Measurements from ENCODE around the gene PPIB.

Gene PPIB

DNA sequence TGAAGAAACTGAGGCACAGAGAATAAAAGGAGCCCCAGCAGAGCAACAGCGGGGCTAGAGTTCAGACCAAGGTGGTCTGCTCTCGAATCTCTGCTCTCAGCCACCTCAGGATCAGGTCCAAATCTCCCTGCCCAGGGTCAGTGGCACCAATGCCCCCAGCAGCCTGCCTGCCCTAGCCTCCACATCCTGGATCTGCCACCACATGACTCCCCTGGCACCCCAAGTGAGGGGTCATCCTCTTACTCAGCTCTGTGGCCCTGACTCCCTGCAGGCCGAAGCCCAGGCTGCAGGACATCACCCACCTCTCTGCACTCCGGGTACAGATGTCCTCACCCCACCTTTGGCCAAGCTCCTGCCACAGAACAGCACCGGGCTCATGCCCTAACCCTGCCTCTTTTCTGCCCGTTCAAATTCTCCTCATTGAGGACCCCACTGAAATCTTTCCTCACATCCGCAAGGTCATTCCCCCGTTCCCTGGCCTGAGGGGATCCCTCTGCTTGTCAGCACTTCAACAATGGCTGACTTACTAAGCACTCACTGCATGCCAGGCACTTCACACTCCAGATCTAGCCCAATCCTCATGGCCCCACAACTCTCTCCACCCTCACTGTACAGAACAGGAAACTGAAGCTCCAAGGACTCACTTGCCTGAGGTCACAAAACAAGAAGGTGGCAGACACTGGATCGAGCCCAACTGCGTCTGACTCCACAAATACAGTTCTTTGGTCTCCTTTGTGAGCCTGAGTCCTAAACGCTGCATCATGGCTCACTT lies 4.3 kb downstream of the PPIB start:
- in situ Hi-C loops (cut with MboI; ENCODE audit: low sequenced_read_pairs), result no loop called here

DNA sequence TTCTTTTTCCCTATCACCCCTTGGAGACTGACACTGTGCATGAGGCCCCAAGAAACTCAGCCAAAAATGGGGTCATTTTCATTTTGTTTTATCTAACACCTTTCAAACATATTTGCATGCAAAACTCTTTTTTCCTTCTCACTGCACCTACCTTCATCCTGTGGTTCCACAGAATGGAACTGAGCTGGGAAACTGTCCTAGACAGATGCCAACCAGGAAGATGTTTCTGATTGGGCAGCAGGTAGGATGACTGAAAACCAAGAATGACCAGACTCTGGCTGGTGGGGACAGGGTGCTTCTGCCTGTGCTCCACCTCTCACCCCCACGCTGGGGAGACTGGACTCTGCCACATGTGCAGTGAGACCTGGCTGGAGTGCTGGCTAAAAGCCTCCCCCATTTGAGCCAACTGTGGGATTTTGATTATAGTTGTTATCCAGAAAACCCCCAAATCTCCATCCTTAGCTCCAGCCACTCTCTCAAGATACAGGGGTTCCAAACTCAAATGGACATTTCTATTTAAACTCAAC lies 5.2 kb downstream of the PPIB start:
- in situ Hi-C loops (cut with MboI; ENCODE audit: low sequenced_read_pairs), result no loop called here

DNA sequence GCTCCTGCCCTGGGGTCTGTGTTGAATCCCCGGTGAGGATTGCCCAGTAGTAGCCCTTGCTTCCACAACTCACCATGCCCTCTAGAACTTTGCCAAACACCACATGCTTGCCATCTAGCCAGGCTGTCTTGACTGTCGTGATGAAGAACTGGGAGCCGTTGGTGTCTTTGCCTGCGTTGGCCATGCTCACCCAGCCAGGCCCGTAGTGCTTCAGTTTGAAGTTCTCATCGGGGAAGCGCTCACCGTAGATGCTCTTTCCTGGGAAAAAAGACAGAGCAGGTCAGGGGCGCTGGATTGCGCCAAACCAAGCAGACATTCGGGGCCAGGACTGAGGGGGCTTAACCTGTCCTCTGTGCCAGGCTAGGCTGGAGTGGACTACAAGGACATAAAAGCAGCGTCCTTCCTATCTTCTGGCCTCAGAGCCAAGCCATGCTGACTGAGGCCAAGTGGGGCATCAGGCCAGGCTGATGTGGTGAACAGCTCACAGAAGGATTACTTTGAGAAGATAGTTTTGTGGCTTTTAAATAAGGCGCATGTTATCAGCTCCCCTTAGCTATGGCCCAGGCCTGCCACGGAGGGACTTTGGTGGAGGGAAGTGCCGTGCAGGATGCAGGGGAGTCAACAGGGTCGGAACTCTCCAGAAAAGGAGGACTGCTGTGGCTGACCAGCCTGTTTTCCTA lies 6.0 kb downstream of the PPIB start:
- in situ Hi-C loops (cut with MboI; ENCODE audit: low sequenced_read_pairs), result no loop called here

DNA sequence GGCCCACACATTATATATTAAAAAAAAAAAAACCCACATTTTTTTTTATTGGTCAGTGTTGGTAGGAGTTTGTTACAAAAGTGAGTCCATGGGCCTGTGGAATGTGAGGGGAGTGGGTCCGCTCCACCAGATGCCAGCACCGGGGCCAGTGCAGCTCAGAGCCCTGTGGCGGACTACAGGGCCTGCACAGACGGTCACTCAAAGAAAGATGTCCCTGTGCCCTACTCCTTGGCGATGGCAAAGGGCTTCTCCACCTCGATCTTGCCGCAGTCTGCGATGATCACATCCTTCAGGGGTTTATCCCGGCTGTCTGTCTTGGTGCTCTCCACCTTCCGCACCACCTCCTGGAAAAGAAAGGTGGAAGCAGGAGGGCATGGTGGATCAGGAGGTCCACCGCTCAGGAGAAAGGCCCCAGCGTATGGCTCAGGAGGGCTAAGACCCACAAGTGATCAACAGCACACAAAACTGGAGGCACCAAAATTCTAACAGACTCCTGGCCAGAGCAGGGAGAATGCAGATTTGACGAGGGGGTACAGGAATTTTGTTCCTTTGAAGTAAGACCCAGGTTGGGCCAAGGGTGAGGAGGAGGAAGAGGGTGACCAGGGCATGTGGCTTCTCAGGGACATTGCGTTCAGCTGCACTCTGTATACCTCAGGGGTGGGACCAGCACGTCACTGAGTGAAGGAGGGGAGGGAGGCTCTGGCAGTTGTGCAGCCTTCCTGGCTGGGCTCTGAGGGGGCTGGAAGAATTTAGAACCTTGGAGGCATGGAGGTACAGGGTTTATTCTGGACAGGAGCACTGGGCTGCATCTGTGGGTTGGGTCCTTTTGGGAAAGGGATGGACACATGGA lies 6.8 kb downstream of the PPIB start:
- in situ Hi-C loops (cut with MboI; ENCODE audit: low sequenced_read_pairs), result no loop called here

DNA sequence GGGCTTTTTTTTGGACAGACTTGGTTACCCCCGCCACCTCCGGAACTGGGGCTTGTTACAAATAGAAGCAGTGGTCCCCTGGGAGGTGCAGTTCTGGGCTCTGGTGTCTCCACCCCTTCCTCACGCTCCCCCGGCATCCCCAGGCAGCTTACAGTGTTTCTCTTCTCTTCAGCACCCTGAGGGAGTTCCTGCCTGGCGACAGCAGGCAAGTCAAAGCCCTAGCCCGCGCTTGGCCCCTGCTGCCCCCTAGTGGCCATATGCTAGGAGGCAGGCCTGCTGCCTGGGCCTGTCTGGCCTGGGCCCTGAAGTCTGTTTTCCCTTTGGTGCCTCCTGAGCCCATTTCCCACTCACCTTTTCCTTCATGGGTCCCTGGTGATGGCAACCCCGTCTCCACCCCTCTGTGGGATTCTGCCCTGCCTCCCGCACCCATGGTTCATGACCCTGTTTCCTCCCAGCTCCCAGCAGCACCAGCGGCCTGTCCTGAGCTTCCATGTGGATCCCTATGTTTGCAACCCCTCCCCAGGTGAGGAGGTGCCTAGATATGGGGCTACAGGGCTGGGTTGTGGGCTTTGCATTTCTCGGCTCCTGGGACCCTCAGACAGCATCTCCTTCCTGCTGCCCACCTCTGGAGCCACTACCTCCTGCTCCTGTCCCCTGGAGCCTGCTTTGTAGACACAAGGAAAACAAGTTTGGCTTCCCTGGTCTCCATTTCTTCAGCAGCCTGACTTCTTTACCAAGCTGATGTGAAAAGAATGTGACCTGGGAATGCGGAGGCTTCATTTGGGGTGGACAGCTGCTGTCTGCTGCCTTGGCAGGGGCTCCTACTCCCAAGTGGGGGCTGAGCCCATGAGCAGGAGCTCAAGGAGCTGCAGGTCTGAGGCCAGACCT lies 9.1 kb downstream of the PPIB start:
- in situ Hi-C loops (cut with MboI; ENCODE audit: low sequenced_read_pairs), result no loop called here

DNA sequence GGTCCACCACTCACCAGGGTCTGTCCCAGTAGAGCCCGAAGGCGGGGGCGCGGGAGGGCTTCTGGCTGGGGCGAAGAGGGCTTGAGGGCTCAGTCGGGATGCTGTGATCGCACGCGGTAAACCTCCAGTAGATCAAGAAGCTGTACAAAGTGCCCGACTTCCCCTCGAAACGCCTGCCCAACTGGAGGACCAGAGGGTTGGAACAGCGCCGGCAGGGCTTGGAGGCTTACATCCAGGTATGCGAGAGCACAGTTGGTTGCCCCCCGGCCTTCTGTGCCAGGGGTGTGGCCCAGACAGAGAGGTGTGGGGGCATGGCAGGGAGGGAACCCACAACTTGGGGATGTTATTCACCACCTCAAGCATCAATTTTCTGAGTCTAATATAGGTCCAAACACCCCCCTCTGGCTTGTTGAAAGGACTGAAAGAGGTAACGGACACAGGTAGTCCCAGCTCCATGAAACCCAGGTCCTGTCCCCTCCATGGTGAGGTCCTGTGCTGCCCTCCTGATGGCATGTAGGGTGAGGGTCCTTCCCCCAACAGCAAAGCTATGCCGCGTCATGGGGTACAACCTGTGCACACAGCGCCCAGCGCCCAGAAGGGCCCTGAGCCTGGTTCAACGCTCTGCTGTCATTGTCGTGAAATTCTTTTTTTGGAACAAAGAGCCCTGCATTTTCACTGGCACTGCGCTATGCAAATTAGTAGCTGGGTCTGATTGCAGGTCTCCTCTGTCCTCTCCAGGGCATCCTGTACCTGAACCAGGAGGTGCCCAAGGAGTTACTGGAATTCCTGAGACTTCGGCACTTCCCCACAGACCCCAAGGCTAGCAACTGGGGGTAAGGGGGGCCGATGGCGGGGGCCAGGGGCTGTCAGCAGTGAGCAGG lies 10.1 kb downstream of the PPIB start:
- in situ Hi-C loops (cut with MboI; ENCODE audit: low sequenced_read_pairs), result no loop called here

DNA sequence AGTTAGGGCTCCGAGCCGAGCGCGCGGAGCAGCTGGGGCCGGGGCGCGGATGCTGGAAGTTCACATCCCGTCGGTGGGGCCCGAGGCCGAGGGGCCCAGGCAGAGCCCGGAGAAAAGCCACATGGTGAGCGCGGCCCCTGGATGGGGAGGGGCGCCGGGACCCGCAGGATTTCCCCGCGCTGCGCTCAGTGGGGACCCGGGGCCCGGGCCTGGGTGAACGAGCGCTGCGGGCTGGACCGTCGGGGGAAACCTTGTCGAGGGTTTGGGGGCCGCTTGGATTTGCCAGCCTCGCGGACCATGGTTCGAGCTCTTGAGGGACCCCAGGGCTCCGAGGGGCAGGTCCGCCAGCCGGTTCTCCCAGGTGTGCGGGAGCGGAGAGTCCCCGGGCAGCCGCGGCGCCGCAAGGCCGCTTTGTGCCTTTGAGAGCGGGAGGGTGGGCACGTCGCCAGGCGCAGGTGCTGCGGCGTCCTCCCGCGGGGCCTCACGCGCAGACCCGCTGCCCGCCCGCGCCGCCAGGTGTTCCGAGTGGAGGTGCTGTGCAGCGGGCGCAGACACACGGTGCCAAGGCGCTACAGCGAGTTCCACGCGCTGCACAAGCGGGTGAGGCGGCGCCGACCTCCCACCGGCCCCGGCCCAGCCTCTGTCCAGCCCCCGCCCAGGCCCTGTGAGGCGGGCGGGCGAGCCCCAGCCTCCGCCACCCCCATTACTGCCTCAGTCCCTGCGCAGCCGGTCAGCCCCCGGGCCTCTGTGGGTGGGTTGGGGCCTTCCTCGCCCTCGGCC lies 10.9 kb downstream of the PPIB start, which contains the start of gene SNX22:
SNX22 (plus strand) TSS at position 5 of the 780 bp plus-strand sequence; CDS start at position 50, 45 bp downstream.
- in situ Hi-C loops (cut with MboI; ENCODE audit: low sequenced_read_pairs), result no loop called here

DNA sequence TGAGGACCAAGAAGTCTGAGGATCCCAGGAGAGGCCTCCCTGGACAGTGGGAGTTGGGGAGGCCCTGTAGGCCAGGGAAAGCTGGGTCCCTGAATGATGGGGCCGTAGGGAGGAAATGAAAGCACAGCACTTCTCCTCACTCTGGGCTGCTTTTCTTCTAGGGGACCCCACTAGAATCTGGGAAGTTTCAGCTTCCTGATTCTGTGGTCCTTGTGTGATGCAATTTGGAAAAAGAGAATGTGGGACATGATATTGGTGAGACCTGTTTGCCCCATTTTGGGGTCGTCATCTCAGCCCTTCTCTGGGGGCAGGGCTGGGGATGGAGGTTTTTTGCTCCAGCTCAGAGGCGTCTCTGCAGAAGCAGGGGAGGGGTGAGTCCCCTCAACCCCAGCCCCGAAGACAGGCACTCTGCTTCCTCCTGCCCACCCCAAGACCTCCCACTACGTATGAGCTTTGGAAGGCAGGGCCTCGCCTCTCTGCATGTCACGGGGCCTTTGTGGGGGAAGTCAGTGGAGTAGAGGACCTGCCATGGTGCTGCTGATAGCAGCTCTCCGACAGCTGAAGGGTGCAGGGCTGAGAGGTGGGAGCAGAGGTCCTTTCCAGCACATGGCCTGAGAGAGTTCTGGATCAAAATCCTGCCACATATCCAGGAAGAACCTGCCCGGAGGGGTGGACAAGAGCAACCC lies 12.8 kb downstream of the PPIB start:
- in situ Hi-C loops (cut with MboI; ENCODE audit: low sequenced_read_pairs), result no loop called here

DNA sequence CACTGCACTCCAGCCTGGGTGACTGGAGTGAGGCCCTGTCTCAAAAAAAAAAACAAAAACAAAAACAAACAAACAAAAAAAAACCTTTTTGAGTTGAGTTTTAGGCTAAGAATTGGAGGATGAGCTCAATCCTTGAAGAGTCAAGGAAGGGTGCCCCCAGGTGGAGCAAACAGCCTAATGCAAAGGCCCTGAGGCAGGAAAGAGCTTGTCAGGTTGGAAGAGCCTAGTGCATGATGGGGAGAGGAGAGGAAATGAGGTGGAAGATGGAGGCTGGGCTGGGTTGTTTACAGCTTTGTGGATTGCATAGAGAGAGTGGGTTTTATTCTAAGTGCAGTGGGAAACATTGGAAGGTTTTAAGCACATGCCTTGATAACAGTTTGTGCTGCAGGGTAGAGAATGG lies 13.4 kb downstream of the PPIB start:
- in situ Hi-C loops (cut with MboI; ENCODE audit: low sequenced_read_pairs), result no loop called here

DNA sequence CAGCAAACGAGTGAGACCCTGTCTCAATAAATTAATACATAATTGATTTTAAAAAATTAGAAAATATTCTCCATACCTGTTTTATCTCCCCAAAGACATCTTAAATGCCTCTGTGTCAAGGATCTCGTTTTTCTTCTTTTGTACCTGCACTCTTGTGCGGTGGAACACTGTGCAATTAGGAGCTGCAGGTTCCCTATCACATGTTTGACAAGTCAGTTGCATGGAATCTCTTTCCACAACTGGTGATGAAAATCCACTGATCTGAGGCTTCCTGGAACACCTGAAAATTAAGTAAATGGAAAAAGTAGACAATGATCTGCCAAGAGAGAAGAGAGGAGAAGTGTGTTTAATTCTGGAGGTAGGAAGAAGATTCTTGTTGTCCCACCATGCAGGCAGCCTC lies 14.2 kb downstream of the PPIB start:
- in situ Hi-C loops (cut with MboI; ENCODE audit: low sequenced_read_pairs), result no loop called here

DNA sequence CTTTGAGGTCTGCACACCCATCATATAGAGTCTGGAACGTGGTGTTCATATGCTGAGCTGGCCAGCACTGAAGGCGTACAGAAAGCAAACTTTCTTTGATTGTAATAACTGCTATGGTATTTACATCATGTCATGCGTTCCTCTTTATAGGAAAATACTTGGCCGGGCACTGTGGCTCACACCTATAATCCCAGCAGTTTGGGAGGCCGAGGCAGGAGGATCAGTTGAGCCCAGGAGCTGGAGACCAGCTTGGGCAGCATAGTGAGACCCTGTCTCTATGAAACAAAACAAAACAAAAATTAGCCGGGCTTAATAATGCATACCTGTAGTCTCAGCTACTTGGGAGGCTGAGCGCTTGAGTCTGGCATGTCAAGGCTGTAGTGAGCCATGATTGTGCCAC lies 14.7 kb downstream of the PPIB start:
- in situ Hi-C loops (cut with MboI; ENCODE audit: low sequenced_read_pairs), result no loop called here

DNA sequence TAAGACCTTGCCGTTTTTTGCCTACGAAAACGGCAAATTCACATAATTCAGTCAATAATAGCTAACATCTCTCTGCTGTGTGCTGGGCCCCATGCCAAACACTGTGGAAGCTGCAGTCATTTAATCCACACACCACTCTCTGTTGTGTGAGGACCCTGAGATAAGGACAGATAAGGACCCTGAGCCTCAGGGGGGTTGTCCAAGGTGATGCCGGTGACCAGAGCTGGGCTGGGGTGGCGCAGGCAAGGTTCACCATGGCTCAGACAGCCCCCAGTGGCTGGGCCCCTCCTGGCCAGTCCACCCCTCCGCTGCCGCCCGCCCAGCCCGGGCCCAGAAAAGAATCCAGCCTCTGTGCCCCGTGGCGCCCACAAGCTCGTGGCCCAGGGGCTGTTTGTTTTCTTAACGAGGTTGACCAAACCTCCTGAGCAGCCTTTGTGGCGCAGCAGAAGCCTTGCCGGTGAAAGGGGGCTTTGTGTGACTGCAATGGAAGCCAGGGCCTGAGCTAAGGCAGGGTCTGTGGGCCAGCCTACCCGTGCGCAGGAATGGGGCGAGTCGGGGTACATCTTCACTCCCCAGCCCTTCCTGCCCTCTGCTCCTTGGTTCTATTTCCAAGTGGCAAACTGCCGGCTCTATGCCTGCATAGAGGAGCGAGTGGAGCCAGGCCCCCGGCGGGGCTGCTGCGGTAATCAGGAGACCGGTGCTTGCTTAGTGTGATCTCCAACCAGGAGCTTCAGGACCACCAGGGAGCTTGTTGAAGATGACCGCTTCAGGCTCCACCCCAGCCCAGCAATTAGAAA lies 15.7 kb downstream of the PPIB start:
- in situ Hi-C loops (cut with MboI; ENCODE audit: low sequenced_read_pairs), result no loop called here

DNA sequence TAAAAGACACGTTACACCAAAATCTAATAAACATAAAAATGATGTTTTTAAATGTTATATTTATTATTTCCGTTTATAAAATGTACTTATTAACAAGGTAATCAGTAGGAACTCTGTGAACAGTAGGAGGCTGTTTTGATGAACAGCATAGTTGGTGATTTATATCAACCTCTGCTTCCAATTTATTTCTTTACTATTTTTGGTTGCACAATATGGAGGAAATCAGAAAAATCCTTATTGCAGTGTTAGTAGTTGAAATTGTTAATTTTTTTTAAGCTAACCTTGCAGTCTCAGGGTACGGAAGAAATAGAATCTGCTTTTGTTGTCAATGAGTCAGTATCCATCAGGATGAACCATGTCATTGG lies 16.3 kb downstream of the PPIB start:
- in situ Hi-C loops (cut with MboI; ENCODE audit: low sequenced_read_pairs), result no loop called here

DNA sequence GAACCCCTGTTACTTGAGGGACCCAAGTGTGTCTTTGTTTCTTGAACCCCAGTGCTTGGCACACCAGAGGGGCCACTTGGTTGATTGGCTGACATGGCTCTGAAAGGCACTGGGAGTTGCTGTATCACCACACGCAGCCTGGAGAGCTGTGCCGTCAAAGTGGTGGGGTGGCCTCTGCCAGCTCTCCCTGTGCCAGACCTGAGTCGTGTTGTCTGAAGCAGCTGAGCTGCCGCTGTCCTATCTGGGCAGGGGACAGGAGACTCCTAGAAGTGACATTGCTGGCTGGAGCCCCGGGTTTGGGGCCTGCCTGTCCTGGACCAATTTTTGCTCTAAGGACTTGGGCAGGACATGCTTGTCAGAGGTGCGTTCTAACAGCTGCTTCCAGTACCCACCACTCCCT lies 16.8 kb downstream of the PPIB start:
- in situ Hi-C loops (cut with MboI; ENCODE audit: low sequenced_read_pairs), result no loop called here

DNA sequence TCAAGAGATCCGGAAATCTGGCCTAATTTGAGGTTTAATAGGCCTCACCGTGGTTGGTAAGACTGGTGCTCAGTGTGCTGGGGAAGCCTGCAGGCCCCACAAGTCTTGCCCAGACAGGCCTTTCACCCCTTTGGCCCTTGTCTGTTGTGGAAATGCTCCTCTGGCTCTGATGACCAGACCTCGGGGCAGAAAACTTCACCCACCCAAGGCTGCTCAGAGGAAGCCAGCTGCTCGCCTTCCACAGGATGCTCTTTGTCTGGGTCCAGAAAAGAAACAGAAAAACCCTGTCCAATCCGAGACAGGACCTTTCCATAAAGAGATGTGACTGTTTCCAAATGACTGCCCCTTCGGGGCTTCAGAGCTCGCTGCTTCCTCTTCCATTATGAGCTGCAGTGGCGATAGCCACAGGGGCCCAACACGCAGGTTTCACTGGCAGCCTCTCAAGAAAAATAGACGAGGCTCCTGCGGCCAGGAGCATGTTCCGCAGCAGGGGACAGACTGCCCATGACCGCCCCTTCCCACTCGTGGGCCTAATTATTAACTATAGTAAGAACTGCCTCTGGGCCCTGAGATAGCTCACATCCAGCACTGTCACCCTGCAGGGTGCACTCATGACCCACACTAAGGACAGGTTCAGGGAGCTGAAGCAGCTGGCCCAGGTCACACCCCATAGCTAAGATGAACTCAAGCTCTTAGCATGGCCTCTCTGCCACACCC lies 18.1 kb downstream of the PPIB start:
- in situ Hi-C loops (cut with MboI; ENCODE audit: low sequenced_read_pairs), result no loop called here

DNA sequence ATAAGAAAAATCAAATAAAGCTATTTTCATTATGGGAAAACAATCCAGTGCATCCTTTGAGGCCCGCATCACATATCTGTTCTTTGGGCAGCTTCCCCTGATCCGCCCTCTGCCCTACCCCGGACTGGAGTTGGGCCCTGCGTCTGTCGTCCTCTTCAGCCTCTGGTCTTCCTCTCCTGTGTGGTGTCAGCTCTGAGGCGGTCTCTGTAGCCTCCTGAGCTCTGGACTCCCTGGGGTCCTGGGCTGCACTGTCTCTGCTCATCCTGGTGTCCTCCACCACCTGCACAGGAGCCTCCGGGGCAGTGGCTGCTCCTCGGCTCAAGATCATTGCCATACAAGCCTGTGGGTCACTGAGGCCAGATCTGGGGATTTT lies 18.6 kb downstream of the PPIB start:
- in situ Hi-C loops (cut with MboI; ENCODE audit: low sequenced_read_pairs), result no loop called here

DNA sequence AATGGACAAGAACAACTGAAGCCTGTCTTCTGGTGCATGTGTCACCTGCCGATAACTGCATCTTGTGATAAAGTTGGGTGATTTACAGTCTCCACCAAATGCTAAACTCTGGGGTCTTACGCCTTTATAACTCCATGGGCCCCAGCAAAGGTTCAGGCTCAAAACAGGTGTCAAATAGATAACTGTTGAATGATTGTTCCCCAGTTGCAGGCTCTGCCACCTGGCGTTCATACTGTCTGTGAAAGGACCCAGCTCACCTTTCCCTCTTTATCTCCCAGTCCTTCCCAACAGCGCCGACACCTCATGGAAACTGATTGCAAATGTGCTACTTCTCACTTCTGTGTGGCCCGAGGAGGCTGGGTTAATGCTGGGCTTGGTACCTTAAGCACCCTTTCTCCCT lies 19.5 kb downstream of the PPIB start:
- in situ Hi-C loops (cut with MboI; ENCODE audit: low sequenced_read_pairs), result no loop called here
